SK-N-MC (cell line): ENCODE data around the gene RAD1.

ENCODE experiments used
- DNase-seq: peaks from one replicate; pipeline ENCODE4 v3.0.0-alpha.2; 2011; ENCODE audit warnings: low read depth, low spot score
- H3K27ac ChIP-seq: fragments of 200-600 bp; sonication (generic); 2 replicates; pipeline ENCODE4 v1.5.1; 2016; ENCODE audit warnings: mixed run types
- H3K36me3 ChIP-seq: fragments of 200-600 bp; sonication (generic); 2 replicates; pipeline ENCODE4 v1.6.1; 2017; ENCODE audit warnings: antibody characterized with exemption, low read length, mixed read lengths; ENCODE audit not compliant: insufficient read depth
- H3K4me3 ChIP-seq: fragments of 200-600 bp; sonication (generic); 2 replicates; pipeline ENCODE4 v1.5.1; 2016
- H3K9ac ChIP-seq: fragments of 200-600 bp; sonication (generic); 2 replicates; pipeline ENCODE4 v1.8.0; 2017; ENCODE audit warnings: mixed run types, mixed read lengths; ENCODE audit not compliant: insufficient read length
- H3K9me3 ChIP-seq: fragments of 200-600 bp; sonication (generic); 2 replicates; pipeline ENCODE4 v1.6.1; 2017; ENCODE audit warnings: low read depth, mild to moderate bottlenecking, antibody characterized with exemption, low read length, moderate library complexity, mixed read lengths
- EZH2 ChIP-seq: fragments of 200-600 bp; sonication (generic); IDR thresholded peaks from one replicate; pipeline ENCODE4 v1.6.1; 2017; ENCODE audit warnings: antibody characterized with exemption
- FOXP2 ChIP-seq: optimal IDR thresholded peaks from 2 replicates; pipeline ENCODE3; 2011; ENCODE audit warnings: mild to moderate bottlenecking, moderate library complexity; ENCODE audit not compliant: insufficient read depth; ENCODE audit errors: extremely low read length, control extremely low read depth
- POLR2AphosphoS5 ChIP-seq: IDR thresholded peaks from 2 replicates; pipeline ENCODE4 v1.6.1; 2012; ENCODE audit warnings: mild to moderate bottlenecking, low read depth, low read length, borderline replicate concordance

The RAD1 gene

DNA sequence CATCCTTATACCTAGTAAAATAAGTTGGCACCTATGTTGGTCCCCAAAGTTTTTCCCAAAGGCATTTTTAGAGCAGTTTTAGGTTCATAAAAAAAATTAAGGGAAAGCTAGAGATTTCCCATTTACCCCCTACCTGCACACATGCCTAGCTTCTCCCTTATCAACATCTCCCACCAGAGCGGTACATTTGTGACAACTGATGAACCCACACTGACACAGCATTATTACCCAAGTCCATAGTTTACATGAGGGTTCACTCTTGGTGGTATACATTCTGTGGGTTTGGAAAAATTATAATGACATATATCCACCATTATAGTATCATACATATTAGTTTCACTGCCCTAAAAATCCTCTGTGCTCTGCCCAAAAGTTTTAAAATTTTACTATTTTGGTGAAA lies 12.0 kb downstream of the RAD1 start:
- no peak for DNase-seq
- peaks cover 18% of the 10 kb centered on the region for H3K36me3 ChIP-seq

DNA sequence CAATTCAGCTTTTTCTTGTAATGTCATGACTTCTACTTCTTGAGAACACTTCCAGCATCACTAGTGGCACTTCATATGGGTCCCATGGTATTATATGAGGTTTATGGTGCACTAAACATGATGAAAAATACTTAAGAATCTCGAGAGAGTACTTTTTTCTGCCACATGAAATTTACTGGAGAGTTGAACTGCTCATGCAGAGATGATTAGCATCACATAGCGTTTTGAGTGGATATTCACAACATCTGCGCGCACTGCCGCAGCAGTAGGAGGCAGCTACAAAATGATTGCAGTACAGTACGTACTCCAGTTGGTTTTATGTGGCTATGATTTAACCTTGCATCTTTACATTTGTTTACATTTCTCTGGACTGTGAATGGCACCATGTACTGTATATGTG lies 14.7 kb downstream of the RAD1 start:
- Histone ChIP-seq H3K9ac (no peak overlapping the region), H3K4me3 (no peak overlapping the region), H3K9me3 (no peaks in the 10 kb centered on the region), H3K36me3 (peaks cover 12% of the 10 kb centered on the region), H3K27ac (no peak overlapping the region)
- no peak for TF ChIP-seq EZH2
- DNase-seq = no peak

More for the DNA sequence above, 12.0 kb downstream of the RAD1 start:
- H3K27ac ChIP-seq = no peak overlapping the region
- no peaks in the 10 kb centered on the region for H3K9me3 ChIP-seq
- no peak overlapping the region for H3K4me3 ChIP-seq
- no peak for TF ChIP-seq FOXP2
- no peak for TF ChIP-seq EZH2
- no peak for TF ChIP-seq POLR2AphosphoS5
- no peak overlapping the region for H3K9ac ChIP-seq

DNA sequence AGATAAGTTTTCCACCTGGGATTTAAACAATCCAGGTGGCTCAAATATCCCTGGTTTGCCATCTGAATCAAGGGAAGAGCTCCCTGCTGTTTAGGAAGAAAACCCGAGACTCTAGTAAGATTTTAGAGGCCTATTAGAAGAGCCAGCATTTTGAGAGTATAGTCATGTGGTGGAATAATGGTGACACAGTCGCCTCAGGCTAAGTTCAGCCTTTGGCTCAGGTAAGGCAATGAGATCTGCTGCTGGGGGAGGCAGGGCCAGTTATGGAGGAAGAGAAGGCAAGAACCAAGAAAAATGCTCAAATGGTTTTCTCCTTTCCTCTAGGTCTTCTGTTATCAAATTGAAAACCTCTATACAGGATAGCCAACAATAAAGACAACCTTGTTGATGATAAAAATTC lies 16.2 kb downstream of the RAD1 start:
- Histone ChIP-seq H3K27ac (no peak overlapping the region), H3K9ac (no peak overlapping the region), H3K4me3 (no peak overlapping the region), H3K9me3 (no peaks in the 10 kb centered on the region), H3K36me3 (no peaks in the 10 kb centered on the region)
- no peak for DNase-seq
- TF ChIP-seq EZH2 (no peak), FOXP2 (no peak), POLR2AphosphoS5 (no peak)

DNA sequence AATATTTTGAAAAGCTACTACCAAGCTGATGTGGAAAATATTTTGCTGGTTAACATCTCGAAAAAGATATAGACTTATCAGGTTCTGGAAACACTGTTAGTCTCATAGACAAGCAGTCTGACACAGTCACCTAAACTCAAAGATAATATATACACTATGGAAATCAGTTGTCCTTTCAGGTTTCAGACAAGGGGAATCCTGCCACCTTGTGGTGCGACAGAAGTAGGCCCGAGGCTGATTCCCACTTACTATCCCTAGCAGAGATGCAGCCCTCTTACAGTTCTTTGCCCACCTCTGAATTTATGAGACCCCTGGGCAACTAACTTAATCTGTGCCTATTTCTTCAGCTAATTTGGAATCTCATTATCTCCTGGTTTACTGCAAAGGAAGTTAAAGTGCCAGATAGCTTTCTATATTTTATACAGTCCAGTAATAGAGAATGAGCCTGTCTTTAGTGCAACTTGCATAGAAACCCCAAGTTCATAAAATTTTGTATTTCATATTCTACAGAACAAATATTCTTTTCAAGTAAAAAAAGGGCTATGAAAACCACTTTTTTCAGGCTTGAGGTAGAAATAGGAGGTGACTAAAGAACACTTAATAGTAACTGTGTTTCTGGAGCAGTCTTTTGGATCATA lies 16.9 kb downstream of the RAD1 start:
- H3K4me3 ChIP-seq = no peak overlapping the region
- H3K36me3 ChIP-seq = no peaks in the 10 kb centered on the region
- no peak overlapping the region for H3K27ac ChIP-seq
- DNase-seq = peak; percentile 56
- H3K9ac ChIP-seq = no peak overlapping the region
- H3K9me3 ChIP-seq = no peaks in the 10 kb centered on the region
- TF ChIP-seq FOXP2 (no peak), POLR2AphosphoS5 (no peak), EZH2 (no peak)

DNA sequence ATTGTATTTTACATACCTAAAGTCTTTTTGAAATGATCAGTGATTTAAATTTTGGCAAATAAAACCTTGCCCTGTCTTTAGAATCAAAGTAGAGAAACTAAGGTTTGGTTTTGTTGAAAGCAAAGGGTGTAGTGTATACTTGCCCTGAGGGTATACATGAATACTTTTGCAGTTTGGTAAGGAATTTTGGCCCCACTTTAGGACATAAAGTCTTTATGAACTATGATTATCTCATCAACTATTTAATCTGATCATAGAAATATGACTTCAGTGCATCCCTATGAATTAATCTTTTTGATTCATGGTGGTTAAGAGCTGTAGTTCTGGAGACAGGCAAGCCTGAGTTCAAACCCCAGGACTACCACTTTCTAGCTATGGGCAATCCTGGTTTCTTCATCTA lies 17.7 kb downstream of the RAD1 start:
- Histone ChIP-seq H3K4me3 (no peak overlapping the region), H3K27ac (no peak overlapping the region), H3K9ac (no peak overlapping the region), H3K36me3 (no peaks in the 10 kb centered on the region), H3K9me3 (no peaks in the 10 kb centered on the region)
- no peak for DNase-seq
- TF ChIP-seq POLR2AphosphoS5 (no peak), FOXP2 (no peak), EZH2 (no peak)

DNA sequence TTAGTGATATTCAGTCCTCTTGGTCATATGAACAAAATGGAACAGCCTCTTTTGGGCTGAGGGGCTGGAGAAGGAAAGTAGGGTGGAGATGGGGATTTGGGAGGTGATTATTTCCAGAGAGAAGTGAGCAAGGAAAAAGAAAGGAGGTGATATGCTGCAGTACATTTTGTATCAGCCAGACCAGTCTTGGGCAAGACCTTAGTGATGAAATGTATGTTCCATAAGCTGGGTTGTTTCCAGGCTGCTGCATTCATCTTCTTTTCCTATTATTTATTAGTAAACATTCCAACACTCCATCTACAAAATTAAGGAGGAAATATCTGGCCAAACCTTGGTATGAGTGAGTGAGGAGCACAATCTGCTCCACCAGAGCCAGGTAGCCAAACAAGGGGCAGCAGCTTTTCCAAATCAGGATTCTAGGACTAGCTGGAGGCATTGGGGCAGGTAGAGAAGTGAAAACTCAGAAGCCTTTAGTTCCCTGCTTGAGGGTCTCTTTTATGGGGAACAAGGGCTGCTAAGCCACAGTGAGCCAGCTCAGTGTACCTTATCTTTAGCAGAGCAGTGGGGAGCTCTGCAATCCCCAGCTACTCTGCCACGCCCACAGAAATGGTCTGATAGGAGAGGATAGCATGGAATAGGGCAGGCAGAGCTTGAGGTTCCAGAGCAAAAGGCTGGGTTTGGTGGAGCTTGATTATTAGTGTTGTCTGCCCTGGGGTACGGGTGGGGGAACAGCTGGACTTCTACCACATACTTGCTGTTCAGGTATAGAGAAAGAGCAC lies 19.5 kb downstream of the RAD1 start:
- TF ChIP-seq FOXP2 (no peak), POLR2AphosphoS5 (no peak), EZH2 (no peak)

DNA sequence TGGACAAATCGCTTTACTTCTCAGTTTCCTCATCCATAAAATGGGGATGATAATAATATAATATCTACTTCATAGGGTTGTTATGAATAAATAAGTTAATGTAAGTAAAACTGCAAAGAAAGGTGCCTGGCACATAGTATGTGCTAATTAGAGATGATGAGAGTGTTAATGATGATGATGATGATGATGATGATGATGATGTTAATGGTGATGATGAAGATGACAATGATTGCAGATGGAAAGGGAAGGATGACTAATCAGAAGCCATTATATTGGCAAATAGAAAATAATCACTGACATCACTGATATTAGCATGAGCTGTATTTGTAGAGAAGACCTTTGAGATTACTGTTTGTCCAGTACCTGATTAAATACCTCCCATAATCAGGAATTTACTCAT lies 20.6 kb downstream of the RAD1 start:
- TF ChIP-seq EZH2 (no peak), POLR2AphosphoS5 (no peak), FOXP2 (no peak)
- H3K9ac ChIP-seq = no peak overlapping the region
- H3K36me3 ChIP-seq = no peaks in the 10 kb centered on the region
- no peak for DNase-seq
- no peak overlapping the region for H3K4me3 ChIP-seq
- H3K27ac ChIP-seq = no peak overlapping the region
- no peaks in the 10 kb centered on the region for H3K9me3 ChIP-seq

More for the DNA sequence above, 19.5 kb downstream of the RAD1 start:
- Histone ChIP-seq H3K4me3 (no peak overlapping the region), H3K9ac (no peak overlapping the region), H3K9me3 (no peaks in the 10 kb centered on the region), H3K36me3 (no peaks in the 10 kb centered on the region), H3K27ac (no peak overlapping the region)
- DNase-seq = no peak

DNA sequence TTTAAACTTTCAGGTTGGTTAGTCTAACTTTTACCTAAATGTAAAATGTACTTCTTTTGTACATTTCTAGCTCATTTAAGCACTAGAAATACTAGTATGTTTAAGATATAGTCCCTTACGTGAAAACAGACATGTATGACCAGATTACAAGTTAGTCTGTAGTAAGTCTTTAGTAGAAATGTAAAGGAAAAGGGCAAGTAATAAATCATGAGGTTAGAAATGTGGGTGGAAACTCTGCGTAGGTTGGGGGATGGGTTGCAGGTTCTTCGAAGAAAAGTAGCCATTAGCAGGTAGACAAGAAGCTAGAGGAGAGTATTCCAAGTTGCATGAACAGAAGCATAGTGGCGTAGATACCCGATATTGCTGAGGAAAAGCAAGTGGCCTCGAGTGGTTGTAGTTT lies 22.9 kb downstream of the RAD1 start:
- Histone ChIP-seq H3K27ac (no peak overlapping the region; the same call in 1 of the 2 replicates), H3K36me3 (no peaks in the 10 kb centered on the region)
- TF ChIP-seq EZH2 (no peak), POLR2AphosphoS5 (no peak), FOXP2 (no peak)

More for the DNA sequence above, 22.9 kb downstream of the RAD1 start:
- H3K9me3 ChIP-seq = no peaks in the 10 kb centered on the region
- no peak overlapping the region for H3K9ac ChIP-seq
- no peak for DNase-seq
- H3K4me3 ChIP-seq = peak overlapping the region; percentile 37; the same call in 1 of the 2 replicates
